Epithelial cell of esophagus (primary cell): Measurements from ENCODE around the gene SLC13A5.
A peak's percentile ranks its signal among the peaks of the same experiment; 100 is the strongest.

Experiments used
- DNase-seq: peaks from one replicate; pipeline ENCODE4 v3.0.0; 2010; ENCODE audit warnings: low read depth
- H3K4me3 ChIP-seq: 2 replicates; pipeline ENCODE4 v1.5.1; 2011; ENCODE audit warnings: mild to moderate bottlenecking, low read length, control low read depth
- TF ChIP-seq, protein P1 (sequence below): IDR thresholded peaks from 2 replicates; pipeline ENCODE4 v1.5.1; 2011; ENCODE audit warnings: low read depth, mild to moderate bottlenecking, low read length, control low read depth, inconsistent platforms; ENCODE audit not compliant: insufficient read depth; ENCODE audit errors: missing control alignments

The SLC13A5 gene

DNA sequence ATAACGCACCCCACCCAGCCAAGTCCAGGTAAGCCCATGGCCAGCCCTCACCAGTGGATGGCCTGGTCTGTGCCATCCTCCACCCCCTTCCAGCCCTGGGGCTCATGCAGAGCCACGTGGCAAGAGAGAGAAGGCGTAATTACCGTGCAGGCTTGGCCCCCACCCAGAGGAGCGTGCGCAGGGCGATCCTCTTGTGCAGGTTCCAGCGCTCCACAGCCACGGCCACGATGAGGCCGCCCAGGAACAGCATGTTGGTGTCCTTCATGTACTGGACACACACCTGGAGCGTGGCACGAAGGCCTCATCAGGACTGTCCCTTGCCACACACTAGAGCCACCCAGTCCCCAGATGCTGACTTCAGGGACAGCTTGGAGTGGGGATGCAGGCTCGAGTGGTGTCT, 6.7 kb downstream of the SLC13A5 start:
- no peak for DNase-seq
- H3K4me3 ChIP-seq: no peak overlapping the region
- TF ChIP-seq, protein P1, sequence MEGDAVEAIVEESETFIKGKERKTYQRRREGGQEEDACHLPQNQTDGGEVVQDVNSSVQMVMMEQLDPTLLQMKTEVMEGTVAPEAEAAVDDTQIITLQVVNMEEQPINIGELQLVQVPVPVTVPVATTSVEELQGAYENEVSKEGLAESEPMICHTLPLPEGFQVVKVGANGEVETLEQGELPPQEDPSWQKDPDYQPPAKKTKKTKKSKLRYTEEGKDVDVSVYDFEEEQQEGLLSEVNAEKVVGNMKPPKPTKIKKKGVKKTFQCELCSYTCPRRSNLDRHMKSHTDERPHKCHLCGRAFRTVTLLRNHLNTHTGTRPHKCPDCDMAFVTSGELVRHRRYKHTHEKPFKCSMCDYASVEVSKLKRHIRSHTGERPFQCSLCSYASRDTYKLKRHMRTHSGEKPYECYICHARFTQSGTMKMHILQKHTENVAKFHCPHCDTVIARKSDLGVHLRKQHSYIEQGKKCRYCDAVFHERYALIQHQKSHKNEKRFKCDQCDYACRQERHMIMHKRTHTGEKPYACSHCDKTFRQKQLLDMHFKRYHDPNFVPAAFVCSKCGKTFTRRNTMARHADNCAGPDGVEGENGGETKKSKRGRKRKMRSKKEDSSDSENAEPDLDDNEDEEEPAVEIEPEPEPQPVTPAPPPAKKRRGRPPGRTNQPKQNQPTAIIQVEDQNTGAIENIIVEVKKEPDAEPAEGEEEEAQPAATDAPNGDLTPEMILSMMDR: no peak

DNA sequence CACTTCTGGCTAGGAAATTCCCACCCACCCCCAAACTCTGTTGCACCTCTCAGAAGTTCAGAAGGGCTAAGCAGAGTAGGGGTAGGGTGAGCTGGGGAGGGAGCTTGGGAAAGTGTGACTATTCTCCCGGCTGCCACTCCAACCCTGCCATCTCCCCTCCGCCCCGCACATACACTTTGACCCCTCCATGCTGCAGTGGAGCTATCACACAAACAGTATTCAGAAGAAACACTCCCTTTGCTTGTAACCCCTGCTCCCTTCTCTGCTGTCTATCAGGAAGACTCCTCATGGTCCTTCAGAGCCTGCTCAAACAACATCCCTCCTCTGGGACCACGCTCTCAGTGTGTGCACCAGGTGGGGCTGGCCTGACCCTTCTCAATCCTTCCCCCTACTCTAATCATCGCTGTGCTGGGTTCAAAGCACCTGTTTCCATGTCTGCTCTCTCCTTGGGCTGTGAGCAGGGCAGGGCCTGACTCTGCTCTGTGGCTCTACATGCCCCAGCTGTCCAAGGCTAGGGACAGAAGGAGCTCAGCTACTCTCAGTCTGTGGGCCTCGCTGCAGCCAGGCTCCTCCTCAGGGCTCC, 8.6 kb downstream of the SLC13A5 start:
- TF ChIP-seq, protein P1: no peak
- DNase-seq: no peak
- H3K4me3 ChIP-seq: no peak overlapping the region

DNA sequence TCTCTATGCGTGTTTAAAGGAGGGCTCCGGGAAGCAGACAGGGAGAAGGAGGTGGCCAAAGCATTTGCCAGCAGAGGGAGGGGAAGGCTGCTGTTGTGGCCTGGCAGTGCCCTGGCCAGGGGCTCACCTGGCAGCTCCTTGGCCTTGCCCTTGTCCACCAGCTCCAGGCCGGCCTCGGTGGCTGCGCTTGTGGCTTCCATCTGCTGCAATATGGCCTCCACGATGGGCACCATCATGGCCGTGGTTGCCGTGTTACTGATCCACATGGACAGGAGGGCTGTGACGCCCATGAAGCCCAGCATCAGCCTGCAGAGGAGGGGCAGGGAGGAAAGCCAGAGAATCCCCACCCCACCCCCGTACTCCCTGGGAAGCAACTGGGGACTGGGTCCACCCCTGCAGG, 9.4 kb downstream of the SLC13A5 start:
- no peak for DNase-seq
- TF ChIP-seq, protein P1: no peak

DNA sequence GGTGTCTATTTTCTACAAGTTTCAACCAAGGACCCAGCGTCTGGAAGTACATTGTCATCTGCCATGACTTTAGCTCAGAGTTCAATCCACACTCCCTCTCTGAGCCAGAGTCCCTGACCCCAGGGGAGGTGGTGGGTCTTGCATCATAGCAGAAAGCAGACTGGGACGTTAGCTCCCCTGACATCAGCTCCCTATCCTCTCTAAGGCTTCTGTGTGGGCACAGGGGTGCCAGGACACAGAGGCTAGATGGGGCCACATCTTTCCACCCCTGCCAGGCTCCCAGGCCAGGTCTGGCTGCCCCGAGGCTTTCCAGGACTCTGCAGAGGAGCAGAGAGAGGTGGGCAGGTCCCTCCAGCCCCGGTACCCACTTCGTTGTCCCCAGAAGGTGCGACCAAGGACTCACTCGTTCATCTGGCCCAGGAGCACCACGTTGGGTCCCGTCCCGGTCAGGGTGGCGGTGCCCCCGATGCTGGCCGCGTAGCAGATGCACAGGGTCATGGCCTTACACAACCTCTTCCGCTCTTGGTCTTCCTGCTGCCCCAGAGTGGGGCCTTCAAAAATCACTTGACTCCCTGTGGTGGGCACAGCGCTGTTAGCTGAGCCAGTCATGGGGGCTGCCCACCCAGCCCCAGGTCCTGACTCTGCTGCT, 10.5 kb downstream of the SLC13A5 start:
- no peak for DNase-seq
- TF ChIP-seq, protein P1: no peak
- H3K4me3 ChIP-seq: no peak overlapping the region

More for the DNA sequence above, 9.4 kb downstream of the SLC13A5 start:
- no peak overlapping the region for H3K4me3 ChIP-seq

DNA sequence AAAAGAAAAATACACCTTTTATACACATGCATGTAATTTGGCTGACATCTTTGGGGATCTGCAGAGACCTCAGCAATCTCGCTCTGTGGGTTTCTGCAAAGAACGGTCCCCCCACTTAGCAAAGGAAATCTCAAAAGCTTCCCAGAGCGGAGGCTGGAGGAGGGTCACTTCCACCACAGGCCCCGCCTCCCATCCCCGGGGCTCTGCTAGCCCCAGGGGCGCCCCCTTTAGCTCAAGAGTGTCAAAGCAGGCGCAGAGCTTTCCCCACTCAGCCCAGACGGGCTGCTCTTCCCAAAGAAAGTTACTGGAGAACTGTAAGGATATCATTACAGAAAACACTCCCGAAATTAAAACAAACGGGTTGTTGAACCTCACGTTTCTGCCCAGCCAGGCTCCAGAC, 11.4 kb downstream of the SLC13A5 start:
- peak; percentile 43 for DNase-seq

DNA sequence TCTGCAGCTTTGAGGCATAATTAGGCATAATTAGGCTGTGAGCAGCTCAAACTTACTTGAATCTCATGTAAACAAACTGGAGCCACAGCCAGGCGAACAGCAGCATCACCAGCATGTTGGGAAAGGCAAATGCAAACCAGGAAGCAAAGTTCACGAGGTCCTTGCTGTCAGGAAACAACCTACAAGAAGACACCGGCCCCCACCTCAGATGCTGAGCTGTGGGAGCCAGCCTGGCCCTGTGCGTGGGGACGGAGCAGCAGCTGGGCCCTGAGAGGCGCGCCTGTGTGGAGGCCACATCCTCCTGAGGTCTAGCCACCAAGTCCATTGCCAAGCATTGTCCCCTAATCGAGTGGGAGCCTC, 12.2 kb downstream of the SLC13A5 start:
- TF ChIP-seq, protein P1: no peak
- no peak for DNase-seq
- H3K4me3 ChIP-seq: no peak overlapping the region

More for the DNA sequence above, 11.4 kb downstream of the SLC13A5 start:
- H3K4me3 ChIP-seq: no peak overlapping the region
- TF ChIP-seq, protein P1: peak; percentile 28
